RPMI8226 (cell line): ENCODE data around the gene CCDC187.

ENCODE experiments used
- DNase-seq: peaks from one replicate; pipeline ENCODE4 v3.0.0-alpha.2; 2015

The CCDC187 gene

GRCh38 chr9:136265561-136266355 lies 38.1 kb downstream of the CCDC187 start:
- DNase-seq: no peak

- no peak for DNase-seq
Observed at GRCh38 chr9:136264441-136265405, 39.2 kb downstream of the CCDC187 start.

- peak; percentile 57 for DNase-seq
Observed at GRCh38 chr9:136264031-136264430, 39.9 kb downstream of the CCDC187 start.

- DNase-seq: no peak
Observed at GRCh38 chr9:136262671-136263178, 41.2 kb downstream of the CCDC187 start.

- no peak for DNase-seq
Observed at GRCh38 chr9:136261686-136262430, 42.0 kb downstream of the CCDC187 start.

GRCh38 chr9:136260936-136261472 lies 42.9 kb downstream of the CCDC187 start:
- no peak for DNase-seq

- DNase-seq: no peak
Observed at GRCh38 chr9:136260521-136260920, 43.4 kb downstream of the CCDC187 start.

- DNase-seq: no peak
Observed at GRCh38 chr9:136259836-136260235, 44.1 kb downstream of the CCDC187 start.

- DNase-seq: no peak
Observed at GRCh38 chr9:136259517-136259813, 44.4 kb downstream of the CCDC187 start.

- DNase-seq: no peak
Observed at GRCh38 chr9:136258786-136259516, 44.9 kb downstream of the CCDC187 start.

- no peak for DNase-seq
Observed at GRCh38 chr9:136258299-136258625, 45.6 kb downstream of the CCDC187 start.

- no peak for DNase-seq
Observed at GRCh38 chr9:136257381-136258298, 46.3 kb downstream of the CCDC187 start.

- peak; percentile 70 for DNase-seq
Observed at GRCh38 chr9:136255896-136256890, 47.7 kb downstream of the CCDC187 start.

- DNase-seq: no peak
Observed at GRCh38 chr9:136255166-136255538, 48.7 kb downstream of the CCDC187 start.

GRCh38 chr9:136254381-136255165 lies 49.3 kb downstream of the CCDC187 start:
- DNase-seq: peak; percentile 55

- DNase-seq: no peak
Observed at GRCh38 chr9:136253246-136254130, 50.4 kb downstream of the CCDC187 start.

GRCh38 chr9:136252846-136253245 lies 51.0 kb downstream of the CCDC187 start:
- DNase-seq: no peak

GRCh38 chr9:136252281-136252680 lies 51.6 kb downstream of the CCDC187 start:
- no peak for DNase-seq
